ENCODE data around the gene VPS13A.
"Not testable (repeated sequence)": the region's sequence is repeated elsewhere in the genome, so short reads cannot be mapped to it uniquely, and the experiment has no call there.

VPS13A gene

GRCh38 chr9:77305622-77306400 is 128.5 kb downstream of the VPS13A start:
- DNase-seq = no peak

- no peak for DNase-seq
Observed at GRCh38 chr9:77307166-77307565, 129.8 kb downstream of the VPS13A start.

GRCh38 chr9:77316058-77316457 is 138.7 kb downstream of the VPS13A start:
- no peak for DNase-seq

GRCh38 chr9:77325058-77325457 is 147.7 kb downstream of the VPS13A start:
- DNase-seq = no peak

DNA sequence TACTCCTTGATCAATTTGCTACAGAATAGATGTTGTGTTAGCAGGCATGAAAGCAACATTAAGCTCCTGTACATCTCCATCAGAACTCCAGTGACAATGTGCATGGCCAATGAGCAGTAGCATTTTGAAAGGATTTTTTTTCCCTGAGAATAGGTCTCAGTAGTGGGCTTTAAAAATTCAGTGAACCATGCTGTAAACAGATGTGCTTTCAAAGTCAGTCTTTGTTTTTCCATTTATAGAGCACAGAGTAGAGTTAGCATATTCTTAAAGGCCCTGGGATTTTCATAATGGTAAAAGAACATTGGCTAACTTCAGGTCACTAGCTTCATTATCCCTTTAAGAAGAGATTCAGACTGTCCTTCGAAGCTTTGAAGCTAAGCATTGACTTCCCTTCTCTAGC is 150.8 kb downstream of the VPS13A start:
- DNase-seq = no peak

GRCh38 chr9:77370064-77370463 is 192.7 kb downstream of the VPS13A start:
- DNase-seq = no peak

- DNase-seq = no peak
Observed at GRCh38 chr9:77374266-77374665, 196.9 kb downstream of the VPS13A start.

DNA sequence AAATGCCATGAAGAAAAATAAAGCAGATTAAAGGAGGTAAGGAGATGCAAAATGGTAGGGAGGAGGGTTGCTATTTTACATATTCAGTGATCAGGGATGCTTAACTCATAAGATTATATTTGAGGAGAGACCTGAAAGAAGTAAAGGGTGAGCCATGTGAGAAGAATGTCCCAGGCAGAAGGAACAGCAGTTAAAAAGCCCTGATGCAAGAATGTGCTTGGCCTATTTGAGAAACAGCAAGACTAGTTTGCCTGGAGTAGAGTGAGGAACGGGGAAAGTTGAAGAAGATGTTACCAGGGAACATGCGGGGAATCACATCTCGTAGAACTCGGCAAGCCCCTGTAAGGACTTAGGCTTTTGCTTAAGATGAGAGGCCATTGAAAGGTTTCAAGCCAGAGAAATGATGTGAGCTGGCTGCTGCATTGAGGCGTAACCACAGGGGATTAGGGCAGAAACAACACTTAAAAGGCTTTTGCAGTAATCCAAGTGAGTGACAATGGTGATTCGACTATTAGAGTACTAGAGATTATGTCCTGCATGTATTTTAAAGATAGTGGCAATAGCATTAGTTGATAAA is 198.7 kb downstream of the VPS13A start:
- no peak for DNase-seq

DNA sequence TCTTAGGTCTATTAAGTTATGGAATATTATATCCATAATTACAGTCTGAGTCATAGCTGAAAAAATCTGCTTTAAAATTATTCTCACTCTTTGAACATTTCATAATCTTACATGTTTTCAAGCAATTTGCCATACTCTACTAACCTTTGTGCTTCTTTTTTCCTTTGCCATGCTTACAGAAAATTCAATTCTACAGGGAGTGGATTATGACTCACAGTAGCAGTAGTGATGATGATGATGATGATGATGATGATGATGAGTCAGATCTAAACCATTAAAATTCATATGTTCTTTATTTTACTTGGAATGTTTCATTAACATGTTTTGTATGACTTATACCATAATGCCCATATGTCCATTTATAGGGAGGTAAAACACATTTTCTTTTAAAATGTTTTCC is 207.1 kb downstream of the VPS13A start:
- no peak for DNase-seq

GRCh38 chr9:77386187-77386586 is 208.9 kb downstream of the VPS13A start:
- no peak for DNase-seq

GRCh38 chr9:77391834-77392233 is 214.5 kb downstream of the VPS13A start:
- DNase-seq = no peak

- DNase-seq = no peak
Observed at GRCh38 chr9:77392328-77392727, 215.0 kb downstream of the VPS13A start.

GRCh38 chr9:77398581-77398980 is 221.2 kb downstream of the VPS13A start:
- DNase-seq = not testable (repeated sequence)

GRCh38 chr9:77399964-77400363 is 222.6 kb downstream of the VPS13A start:
- DNase-seq = no peak

DNA sequence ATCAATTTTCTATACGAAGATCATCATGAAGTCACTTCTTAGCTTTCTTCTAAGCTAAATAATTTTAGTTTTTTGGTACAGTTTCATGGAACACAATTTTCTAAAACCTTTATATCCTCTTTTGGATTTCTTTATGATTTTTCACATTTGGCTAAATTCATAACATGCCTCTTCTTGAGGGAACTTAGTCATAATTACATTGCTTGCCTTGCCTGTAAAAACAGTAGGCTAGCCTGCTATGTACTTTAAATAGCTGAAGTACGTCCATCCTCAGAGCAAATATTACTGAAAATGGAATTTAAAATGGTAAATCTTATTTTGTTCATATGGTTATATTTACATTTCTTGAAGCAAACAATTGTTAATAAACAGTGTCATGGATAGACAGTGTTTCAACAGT is 225.0 kb downstream of the VPS13A start:
- no peak for DNase-seq

DNA sequence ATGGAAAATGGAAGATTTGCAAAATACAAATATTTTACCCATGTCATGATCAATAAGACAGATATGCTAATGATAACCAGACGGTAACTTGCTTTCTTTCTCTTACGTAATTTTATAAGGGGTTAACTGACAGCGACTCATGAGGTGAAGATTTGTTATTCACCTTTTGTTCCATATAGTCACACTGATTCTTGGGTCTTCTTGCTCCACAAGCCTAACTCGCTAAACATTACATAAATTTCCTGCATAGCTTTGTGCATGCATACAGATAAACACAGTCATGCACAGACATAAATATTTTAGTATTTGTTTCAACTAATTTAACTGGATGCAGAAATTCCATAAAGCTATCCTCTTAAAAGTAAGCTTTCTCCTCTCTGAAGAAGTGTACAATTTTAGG is 225.9 kb downstream of the VPS13A start:
- DNase-seq = no peak

- DNase-seq = not testable (repeated sequence)
Observed at GRCh38 chr9:77408521-77408920, 231.2 kb downstream of the VPS13A start.

DNA sequence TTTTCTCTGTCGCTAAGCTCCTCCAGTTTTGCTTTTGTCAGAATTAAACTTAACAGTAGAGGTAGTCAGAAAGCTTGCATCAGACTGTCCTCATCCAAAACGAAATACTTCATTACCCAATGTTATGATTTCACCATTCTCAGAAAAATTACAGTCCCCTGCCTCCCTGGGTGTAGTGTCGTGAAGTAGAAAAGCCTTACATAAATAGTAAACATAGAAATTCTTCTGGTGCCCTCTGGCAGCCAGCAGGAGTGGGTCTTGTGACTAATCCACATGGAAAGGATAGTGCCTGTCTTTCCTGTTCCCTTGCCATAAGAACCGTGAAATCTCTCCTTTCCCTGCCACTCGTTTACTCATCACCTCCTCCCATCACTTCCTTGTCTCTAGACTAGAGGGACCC is 240.2 kb downstream of the VPS13A start:
- no peak for DNase-seq

GRCh38 chr9:77418226-77418625 is 240.9 kb downstream of the VPS13A start:
- DNase-seq = no peak

GRCh38 chr9:77420641-77421040 is 243.3 kb downstream of the VPS13A start:
- DNase-seq = no peak

DNA sequence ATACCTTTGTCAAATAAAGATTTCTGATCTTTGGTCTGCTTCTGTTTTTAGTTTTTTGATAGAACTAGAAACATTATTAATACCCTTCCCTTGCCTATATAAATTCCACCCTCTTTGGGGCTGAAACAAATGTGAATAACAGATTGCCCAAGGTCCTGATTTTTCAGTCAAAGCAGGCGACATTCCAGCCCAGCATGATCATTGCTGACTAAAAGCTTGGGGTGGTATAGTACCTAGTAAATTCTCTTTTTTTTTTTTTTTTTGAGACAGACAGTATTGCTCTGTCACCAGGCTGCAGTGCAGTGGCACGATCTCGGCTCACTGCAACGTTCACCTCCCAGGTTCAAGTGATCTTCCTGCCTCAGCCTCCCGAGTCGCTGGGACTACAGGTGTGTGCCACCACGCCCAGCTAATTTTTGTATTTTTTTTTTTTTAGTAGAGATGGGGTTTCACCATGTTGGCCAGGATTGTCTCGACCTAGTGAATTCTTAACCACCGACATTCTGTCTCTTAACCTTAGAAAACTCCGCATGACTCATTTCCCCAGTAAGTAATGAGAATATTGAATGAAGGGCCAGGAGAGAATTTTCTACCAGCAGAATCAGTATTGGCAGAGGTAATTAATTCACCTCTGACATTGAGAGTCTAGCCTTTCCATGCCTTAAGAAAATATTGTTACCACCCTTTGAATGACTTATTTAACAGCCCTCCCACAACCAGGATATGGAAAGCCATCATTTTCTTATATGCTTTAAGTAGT is 244.4 kb downstream of the VPS13A start:
- DNase-seq = no peak

- DNase-seq = no peak
Observed at GRCh38 chr9:77422969-77423368, 245.6 kb downstream of the VPS13A start.

- no peak for DNase-seq
Observed at GRCh38 chr9:77423841-77424240, 246.5 kb downstream of the VPS13A start.

DNA sequence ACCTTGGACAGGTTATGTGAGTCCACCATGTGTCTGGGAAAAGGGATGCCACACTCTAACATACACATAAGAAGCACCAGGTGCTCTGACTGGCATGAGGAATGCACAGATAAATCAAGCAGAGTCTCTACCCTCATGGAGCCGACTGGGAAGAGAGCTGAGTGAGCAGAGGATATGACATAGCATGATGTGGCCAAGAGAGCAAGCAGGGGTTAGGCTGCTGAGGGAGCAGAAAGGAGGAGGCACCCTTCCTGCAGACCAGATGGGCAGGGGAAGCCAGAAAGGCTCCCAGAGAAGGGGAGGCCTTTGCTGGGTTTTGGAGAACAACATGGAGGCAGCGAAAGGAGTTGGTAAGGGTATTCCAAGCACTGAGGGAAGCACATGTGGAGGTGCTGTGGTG is 247.7 kb downstream of the VPS13A start:
- DNase-seq = no peak
